MM.1S (cell line): ENCODE results near the gene SSTR4.

Experiments used
- EZH2 ChIP-seq: fragments of 300-600 bp; sonication (generic); optimal IDR thresholded peaks from 2 replicates; pipeline ENCODE3; 2017; ENCODE audit warnings: low read depth, mild to moderate bottlenecking, antibody characterized with exemption, low read length, mixed read lengths
- EZH2phosphoT487 ChIP-seq: fragments of 300-600 bp; sonication (generic); IDR thresholded peaks from 2 replicates; pipeline ENCODE4 v1.6.1; 2018; ENCODE audit warnings: antibody characterized with exemption, low read length
- TF ChIP-seq, protein P1 (sequence below): fragments of 300-600 bp; sonication (generic); IDR thresholded peaks from 2 replicates; pipeline ENCODE4 v1.5.1; 2016; ENCODE audit warnings: antibody characterized with exemption, low read length, mixed read lengths

DNA sequence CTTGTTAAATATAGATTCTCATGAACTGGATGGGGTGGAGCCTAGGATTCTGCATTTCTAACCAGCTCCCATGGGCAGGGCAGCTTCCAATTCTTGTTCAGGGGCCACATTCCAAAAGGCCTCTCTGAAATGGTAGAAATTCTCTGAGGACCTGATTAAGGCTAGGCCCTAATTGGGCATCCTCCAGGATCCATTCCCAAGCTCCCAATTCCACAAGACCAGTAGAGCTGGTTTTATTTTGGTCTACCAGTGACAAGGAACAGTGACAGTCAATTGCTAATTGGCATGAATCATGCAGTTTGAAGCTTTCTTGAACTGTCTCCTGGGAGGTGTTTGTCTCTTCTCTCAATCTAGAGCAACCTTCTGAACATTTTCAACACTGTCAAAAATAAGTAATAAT, 11.3 kb downstream of the SSTR4 start:
- TF ChIP-seq, protein P1, sequence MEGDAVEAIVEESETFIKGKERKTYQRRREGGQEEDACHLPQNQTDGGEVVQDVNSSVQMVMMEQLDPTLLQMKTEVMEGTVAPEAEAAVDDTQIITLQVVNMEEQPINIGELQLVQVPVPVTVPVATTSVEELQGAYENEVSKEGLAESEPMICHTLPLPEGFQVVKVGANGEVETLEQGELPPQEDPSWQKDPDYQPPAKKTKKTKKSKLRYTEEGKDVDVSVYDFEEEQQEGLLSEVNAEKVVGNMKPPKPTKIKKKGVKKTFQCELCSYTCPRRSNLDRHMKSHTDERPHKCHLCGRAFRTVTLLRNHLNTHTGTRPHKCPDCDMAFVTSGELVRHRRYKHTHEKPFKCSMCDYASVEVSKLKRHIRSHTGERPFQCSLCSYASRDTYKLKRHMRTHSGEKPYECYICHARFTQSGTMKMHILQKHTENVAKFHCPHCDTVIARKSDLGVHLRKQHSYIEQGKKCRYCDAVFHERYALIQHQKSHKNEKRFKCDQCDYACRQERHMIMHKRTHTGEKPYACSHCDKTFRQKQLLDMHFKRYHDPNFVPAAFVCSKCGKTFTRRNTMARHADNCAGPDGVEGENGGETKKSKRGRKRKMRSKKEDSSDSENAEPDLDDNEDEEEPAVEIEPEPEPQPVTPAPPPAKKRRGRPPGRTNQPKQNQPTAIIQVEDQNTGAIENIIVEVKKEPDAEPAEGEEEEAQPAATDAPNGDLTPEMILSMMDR = no peak
- no peak for TF ChIP-seq EZH2
- TF ChIP-seq EZH2phosphoT487 = no peak
